KOPT-K1 (cell line): ENCODE measurements around the gene PPM1F.
"Not testable (repeated sequence)": the region's sequence is repeated elsewhere in the genome, so short reads cannot be mapped to it uniquely, and the experiment has no call there.

Experiments used
- H3K27ac ChIP-seq: fragments of 200-600 bp; sonication (generic); 2 replicates; pipeline ENCODE4 v1.5.1; 2016; ENCODE audit warnings: antibody characterized with exemption, mild to moderate bottlenecking, low read depth, low read length; ENCODE audit not compliant: poor library complexity, severe bottlenecking
- H3K36me3 ChIP-seq: fragments of 200-600 bp; sonication (generic); 2 replicates; pipeline ENCODE4 v1.5.1; 2017; ENCODE audit warnings: antibody characterized with exemption, mild to moderate bottlenecking, low read length, moderate library complexity; ENCODE audit not compliant: insufficient read depth
- H3K9me3 ChIP-seq: fragments of 200-600 bp; sonication (generic); 2 replicates; pipeline ENCODE4 v1.5.1; 2017; ENCODE audit warnings: antibody characterized with exemption, low read length, mild to moderate bottlenecking; ENCODE audit not compliant: insufficient read depth, poor library complexity, severe bottlenecking

The PPM1F gene

DNA sequence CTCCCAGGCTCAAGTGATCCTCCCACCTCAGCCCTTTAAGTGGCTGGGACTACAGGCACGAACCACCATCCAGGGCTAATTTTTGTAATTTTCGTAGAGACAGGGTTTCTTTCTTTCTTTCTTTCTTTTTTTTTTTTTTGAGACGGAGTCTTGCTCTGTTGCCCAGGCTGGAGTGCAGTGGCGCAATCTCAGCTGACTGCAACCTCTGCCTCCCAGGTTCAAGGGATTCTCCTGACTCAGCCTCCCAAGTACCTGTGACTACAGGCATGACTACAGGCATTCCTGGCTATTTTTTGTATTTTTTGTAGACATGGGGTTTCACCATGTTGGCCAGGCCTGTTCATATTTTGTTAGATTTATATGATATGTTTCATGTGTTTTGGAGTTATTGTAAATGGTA, 56.4 kb downstream of the PPM1F start:
- H3K27ac ChIP-seq, H3K36me3 ChIP-seq, H3K9me3 ChIP-seq: not testable (repeated sequence)

DNA sequence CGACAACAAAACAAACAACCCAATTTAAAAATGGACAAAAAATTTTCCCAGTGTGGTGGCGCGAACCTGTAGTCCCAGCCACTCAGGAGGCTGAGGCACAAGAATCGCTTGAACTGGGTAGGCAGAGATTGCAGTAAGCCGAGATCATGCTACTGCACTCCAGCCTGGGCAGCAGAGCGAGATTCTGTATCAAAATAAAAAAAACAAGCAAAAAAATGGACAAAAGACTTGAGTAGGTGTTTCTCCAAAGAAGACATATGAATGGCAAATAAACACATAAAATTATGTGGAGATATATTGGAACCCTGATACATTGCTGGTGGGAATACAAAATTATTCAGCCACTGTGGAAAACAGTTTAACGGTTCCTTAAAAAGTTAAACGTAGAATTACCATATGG, 57.8 kb downstream of the PPM1F start:
- Histone ChIP-seq H3K27ac (no peak overlapping the region), H3K36me3 (no peaks in the 10 kb centered on the region), H3K9me3 (no peaks in the 10 kb centered on the region)

DNA sequence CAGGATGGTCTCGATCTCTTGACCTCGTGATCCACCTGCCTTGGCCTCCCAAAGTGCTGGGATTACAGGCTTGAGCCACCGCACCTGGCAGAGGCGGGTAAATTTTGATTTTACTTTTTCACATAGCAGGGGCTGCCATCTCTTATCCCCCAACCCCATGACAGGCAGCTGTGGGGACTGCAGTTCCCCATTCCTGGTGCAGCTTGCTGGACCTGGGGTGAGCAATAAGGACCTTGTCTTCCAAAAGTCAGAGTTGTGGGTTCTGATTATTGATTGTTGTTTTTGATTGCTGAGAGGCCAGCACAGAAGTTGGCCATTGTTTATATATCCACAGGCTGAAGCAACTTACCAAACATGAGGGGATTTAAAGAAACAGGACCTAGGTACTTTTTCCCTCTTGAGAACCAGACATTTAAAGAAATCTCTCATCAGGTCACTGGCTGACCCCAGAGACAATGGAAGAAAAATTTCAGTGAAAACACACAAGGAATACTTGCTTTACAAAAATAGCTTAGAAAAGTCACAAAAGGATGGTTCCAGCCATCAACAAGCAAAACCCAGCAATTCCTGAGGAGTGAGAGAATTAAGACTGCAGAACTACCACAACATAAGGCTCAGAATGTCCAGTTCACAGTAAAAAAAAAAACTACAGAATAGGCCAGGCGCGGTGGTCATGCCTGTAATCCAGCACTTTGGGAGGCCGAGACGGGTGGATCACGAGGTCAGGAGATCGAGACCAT, 63.2 kb downstream of the PPM1F start:
- Histone ChIP-seq H3K27ac (no peak overlapping the region), H3K36me3 (no peaks in the 10 kb centered on the region)

DNA sequence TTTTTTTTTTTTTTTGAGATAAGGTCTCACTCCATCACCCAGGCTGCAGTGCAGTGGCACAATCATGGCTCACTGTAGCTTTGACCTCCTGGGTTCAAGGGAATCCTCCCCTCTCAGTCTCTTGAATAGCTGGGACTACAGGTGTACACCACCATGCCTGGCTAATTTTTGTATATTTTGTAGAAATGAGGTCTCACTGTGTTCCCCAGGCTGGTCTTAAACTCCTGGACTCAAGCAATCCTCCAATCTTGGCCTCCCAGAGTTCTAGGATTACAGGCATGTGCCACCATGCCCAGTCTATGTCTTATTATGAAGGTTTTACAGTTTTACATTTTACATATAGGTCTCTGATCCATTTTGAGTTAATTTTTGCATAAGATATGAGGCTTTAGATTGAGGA, 64.8 kb downstream of the PPM1F start:
- Histone ChIP-seq H3K9me3 (no peaks in the 10 kb centered on the region), H3K36me3 (no peaks in the 10 kb centered on the region), H3K27ac (no peak overlapping the region)

More for the DNA sequence above, 63.2 kb downstream of the PPM1F start:
- no peaks in the 10 kb centered on the region for H3K9me3 ChIP-seq

DNA sequence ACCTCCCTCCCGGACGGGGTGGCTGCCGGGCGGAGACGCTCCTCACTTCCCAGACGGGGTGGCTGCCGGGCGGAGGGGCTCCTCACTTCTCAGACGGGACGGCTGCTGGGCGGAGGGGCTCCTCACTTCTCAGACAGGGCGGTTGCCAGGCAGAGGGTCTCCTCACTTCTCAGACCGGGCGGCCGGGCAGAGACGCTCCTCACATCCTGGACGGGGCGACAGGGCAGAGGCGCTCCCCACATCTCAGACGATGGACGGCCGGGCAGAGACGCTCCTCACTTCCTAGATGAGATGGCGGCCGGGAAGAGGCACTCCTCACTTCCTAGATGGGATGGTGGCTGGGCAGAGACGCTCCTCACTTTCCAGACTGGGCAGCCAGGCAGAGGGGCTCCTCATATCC, 68.7 kb downstream of the PPM1F start:
- not testable (repeated sequence) for H3K36me3 ChIP-seq, H3K9me3 ChIP-seq, H3K27ac ChIP-seq

DNA sequence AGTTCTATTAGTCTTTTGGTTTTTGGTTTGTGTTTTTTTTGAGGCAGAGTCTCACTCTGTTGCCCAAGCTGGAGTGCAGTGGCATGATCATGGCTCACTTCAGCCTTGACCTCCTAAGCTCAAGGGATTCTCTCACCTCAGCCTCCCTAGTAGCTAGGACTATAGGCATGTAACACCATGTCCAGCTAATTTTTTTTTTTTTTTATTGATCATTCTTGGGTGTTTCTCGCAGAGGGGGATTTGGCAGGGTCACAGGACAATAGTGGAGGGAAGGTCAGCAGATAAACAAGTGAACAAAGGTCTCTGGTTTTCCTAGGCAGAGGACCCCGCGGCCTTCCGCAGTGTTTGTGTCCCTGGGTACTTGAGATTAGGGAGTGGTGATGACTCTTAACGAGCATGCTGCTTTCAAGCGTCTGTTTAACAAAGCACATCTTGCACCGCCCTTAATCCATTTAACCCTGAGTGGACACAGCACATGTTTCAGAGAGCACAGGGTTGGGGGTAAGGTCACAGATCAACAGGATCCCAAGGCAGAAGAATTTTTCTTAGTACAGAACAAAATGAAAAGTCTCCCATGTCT, 69.8 kb downstream of the PPM1F start:
- not testable (repeated sequence) for H3K27ac ChIP-seq, H3K36me3 ChIP-seq, H3K9me3 ChIP-seq

DNA sequence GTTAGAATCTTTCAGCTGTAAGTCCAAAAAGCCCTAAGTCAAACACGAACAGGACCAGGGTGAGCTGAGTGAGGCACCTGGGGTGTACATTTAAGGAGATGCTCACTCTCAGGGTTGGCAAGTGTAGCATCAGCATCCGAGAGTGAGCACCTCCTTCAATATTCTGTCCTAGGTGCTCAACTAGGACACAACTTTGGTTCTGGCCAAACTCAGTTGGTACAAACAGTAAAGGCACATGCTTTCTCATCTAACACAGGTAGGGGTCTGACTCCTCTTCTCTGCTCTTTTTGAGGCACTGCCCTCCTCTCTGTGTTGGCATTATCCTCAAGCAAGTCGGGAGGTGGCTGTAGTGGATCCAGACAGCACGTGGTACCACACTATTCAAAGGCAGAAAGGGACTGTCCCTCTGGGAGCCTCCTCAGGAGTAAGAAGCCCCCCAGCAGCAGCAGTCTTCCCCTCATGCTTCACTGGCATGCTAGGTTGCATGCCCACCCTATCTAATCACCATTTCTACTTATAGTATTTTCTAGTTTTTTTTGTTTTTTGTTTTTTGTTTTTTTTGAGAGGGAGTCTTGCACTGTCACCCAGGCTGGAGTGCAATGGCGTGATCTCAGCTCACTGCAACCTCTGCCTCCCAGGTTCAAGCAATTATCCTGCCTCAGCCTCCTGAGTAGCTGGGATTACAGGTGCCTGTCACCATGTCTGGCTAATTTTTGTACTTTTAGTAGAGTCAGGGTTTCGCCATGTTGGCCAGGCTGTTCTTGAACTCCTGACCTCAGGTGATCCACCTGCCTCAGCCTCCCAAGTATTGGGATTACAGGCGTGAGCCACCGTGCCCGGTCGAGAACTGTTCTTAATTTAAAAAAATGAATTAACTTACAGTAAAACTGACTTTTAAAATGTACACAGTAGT, 70.6 kb downstream of the PPM1F start:
- H3K36me3 ChIP-seq, result no peaks in the 10 kb centered on the region
- no peaks in the 10 kb centered on the region for H3K9me3 ChIP-seq
- no peak overlapping the region for H3K27ac ChIP-seq

DNA sequence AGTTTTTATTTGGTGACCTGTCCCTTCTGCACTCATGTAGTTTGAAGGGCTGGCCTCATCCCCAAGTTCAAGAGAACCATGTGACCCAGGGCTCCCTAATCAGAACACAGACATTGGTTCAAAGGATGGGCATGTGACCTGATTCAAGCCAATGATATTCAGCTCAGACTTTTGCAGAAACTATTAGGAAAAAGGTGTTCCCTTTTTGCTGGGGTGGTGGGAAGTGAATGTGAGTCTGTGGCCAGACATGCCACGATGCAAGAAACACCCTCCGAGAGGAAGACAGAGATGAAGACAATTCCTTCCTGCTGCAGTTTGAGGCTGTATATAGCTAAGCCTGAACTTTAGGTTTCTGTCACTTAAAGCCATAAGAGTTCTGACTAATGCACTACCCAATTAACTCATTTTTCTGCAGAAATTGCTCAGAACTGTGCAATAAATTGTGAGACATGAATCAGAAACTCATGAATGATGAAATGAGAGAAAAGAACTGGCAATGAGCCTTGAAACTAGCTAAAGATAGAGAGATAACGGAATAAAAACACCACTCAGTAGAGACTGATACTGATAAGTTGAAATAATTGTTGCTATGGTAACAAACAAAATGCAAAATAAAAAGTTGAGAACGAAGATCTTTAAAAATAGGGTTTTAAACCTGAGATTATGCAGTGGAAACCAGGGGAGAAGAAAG, 76.0 kb downstream of the PPM1F start:
- Histone ChIP-seq H3K9me3 (no peaks in the 10 kb centered on the region), H3K27ac (no peak overlapping the region), H3K36me3 (no peaks in the 10 kb centered on the region)

DNA sequence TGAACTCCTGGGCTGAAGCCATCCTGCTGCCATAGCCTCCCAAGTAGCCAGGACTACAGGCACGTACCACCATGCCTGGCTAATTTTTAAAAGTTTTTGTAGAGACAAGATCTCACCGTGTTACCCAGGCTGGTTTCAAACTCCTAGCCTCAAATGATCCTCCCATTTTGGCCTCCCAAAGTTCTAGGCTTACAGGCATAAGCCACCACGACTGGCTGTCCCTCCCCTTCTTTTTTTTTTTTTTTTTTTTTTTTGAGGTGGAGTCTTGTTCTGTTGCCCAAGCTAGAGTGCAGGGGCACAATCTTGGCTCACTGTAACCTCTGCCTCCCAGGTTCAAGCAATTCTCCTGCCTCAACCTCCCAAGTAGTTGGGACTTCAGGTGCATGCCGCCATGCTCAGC, 77.7 kb downstream of the PPM1F start:
- not testable (repeated sequence) for H3K9me3 ChIP-seq, H3K36me3 ChIP-seq, H3K27ac ChIP-seq

DNA sequence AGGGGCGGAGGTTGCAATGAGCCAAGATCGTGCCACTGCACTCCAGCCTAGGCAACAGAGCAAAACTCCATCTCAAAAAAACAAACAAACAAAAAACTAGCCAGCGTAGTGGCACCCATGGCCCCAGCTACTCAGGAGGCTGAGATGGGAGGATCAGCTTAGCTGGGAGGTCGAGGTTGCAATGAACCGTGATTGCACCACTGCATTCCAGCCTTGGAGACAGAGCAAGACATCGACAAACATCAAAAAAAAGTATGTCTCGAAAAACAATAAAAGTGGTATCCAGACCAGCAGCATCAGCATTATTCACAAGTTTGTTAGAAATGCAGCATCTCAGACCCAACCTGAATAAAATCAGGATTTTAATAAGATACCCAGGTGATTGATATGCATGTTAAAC, 79.0 kb downstream of the PPM1F start:
- Histone ChIP-seq H3K9me3 (no peaks in the 10 kb centered on the region), H3K27ac (no peak overlapping the region), H3K36me3 (no peaks in the 10 kb centered on the region)

DNA sequence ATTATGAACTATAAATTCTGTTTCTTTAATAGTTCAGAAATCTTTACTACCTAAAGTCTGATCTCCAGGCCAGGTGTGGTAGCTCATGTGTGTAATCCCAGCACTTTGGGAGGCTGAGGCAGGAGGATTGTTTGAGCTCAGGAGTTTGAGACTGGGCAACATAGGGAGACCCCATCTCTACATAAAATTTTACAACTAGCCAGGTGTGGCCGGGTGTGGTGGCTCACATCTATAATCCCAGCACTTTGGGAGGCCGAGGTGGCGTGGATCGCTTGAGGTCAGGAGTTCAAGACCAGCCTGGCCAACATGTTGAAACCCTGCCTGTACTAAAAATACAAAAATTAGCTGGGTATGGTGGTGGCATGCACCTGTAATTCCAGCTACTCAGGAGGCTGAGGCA, 79.9 kb downstream of the PPM1F start:
- not testable (repeated sequence) for H3K9me3 ChIP-seq, H3K36me3 ChIP-seq, H3K27ac ChIP-seq
